Liver (tissue), 3 donors: ENCODE data around the gene SMYD3.

Experiments used
- CTCF ChIP-seq: fragments of 150-350 bp; IDR thresholded peaks from 2 replicates; pipeline ENCODE4 v1.5.1; 2017; ENCODE audit warnings: improper control_type of control experiment, low read depth, low read length; ENCODE audit not compliant: missing input control
- EGR1 ChIP-seq, 2 donors: IDR thresholded peaks; 2 replicates each; pipeline ENCODE4 v1.6.1; 2016 to 2018; ENCODE audit warnings: antibody characterized with exemption in 2 of 2, low read depth in 2 of 2
- donor health status: healthy.
- donor health status: healthy.

DNA sequence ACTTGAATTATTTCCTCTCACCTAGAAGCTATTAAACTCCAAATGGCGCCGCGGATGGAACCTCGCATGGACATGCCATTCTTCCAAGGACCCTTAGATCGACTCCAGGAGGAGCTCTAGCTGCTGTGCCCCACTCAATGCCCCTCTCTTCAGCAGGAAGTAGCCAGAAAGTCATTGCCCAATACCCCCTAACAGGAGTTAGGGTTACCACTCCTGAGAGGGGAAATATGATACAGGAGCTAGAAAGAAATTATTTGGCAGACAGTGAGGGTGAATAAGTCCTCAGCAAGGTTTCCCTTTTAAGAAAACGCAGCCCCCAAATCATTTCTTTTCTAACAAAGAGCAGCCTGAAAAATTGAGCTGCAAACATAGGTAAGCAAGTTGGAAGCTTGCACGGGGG is 30.4 kb upstream of the SMYD3 start:
- TF ChIP-seq CTCF: no peak
- TF ChIP-seq EGR1 (IDR thresholded peaks at IDR 0.05; ENCODE audit: low read depth in 2 of 2): no peak
